ENCODE data around the gene ADORA2A. TPM values are rescaled to one million over a fixed set of nuclear protein-coding genes. Genes with fewer than 3 reads are reported as not detected.

Gene ADORA2A
- total RNA-seq, 1 experiment from 2014 or later, result 3.6 TPM

DNA sequence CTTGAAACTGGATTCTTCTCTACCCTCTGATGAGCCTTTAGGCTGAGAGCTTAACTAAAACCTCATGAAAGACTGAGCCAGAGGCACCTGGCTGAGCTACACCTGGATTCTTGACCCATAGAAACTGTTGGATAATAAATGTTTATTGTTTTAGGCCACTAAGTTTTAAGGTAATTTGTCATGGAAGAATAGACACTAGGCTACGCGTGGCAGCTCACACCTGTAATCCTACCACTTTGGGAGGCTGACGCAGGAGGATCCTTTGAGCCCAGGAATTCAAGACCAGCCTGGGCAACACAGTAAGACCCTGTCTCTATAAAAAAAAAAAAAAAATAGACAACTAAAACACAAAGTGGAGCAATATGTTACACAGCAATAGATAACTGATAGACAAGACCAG lies 38.6 kb downstream of the ADORA2A start:
- DNase-seq (ENCODE audit: low read depth, low spot score) (no peak), ATAC-seq (no peak)
- Histone ChIP-seq H3K4me1 (ENCODE audit: control insufficient read depth in 1 of 2, insufficient read depth in 2 of 2, low read length in 2 of 2) (peaks cover 25 to 39% of the 10 kb centered on the region in 2 experiments), H3K27me3 (ENCODE audit: insufficient read depth, low read length) (no peaks in the 10 kb centered on the region), H3K4me3 (replicated peaks in 1 of 2; ENCODE audit: low read depth in 1 of 2, low read length in 2 of 2) (no peak overlapping the region), H3K79me2 (ENCODE audit: insufficient read depth, low read length) (no peaks in the 10 kb centered on the region), H4K20me1 (ENCODE audit: insufficient read depth) (no peaks in the 10 kb centered on the region), H3K9ac (ENCODE audit: low read length) (no peak overlapping the region), H2AFZ (ENCODE audit: low read depth, low read length, poor library complexity, severe bottlenecking) (peak overlapping the region; percentile 97), H3K9me3 (ENCODE audit: control insufficient read depth in 1 of 2, insufficient read depth in 1 of 2, low read depth in 1 of 2, low read length in 2 of 2) (no peaks in the 10 kb centered on the region), H3K27ac (ENCODE audit: low read depth, low read length) (peak overlapping the region; percentile 58; the same call in 1 of the 2 replicates), H3K36me3 (ENCODE audit: control insufficient read depth in 1 of 2, insufficient read depth in 2 of 2, low read length in 2 of 2) (no peaks in the 10 kb centered on the region), H3K4me2 (ENCODE audit: low read length) (peak overlapping the region; percentile 68), H3K9me2 (ENCODE audit: insufficient read depth) (no peaks in the 10 kb centered on the region)
- no TSS peak for BruUV-seq (replicated peaks)
- no peak for TF ChIP-seq EZH2 (IDR thresholded peaks at IDR 0.05)
- no peak for TF ChIP-seq CEBPB (IDR thresholded peaks at IDR 0.05; ENCODE audit: low read depth)
- no peak for TF ChIP-seq MAX (IDR thresholded peaks at IDR 0.05)
- no peak for TF ChIP-seq ELF1 (IDR thresholded peaks at IDR 0.05; ENCODE audit: borderline replicate concordance, low read depth)
- TF ChIP-seq SRF (IDR thresholded peaks at IDR 0.05; ENCODE audit: low read depth), result no peak
- TF ChIP-seq ZBTB33 (IDR thresholded peaks at IDR 0.05; ENCODE audit: extremely low read depth, insufficient replicate concordance, low read length), result no peak
- no peak for TF ChIP-seq RAD21 (IDR thresholded peaks at IDR 0.05; ENCODE audit: low read depth)
- no peak for TF ChIP-seq ZNF274 (IDR thresholded peaks at IDR 0.05; ENCODE audit: low read depth, low read length)
- TF ChIP-seq TCF7L2 (IDR thresholded peaks at IDR 0.05; ENCODE audit: borderline replicate concordance, extremely low read depth, insufficient read depth, insufficient read length), result no peak
- TF ChIP-seq REST (IDR thresholded peaks at IDR 0.05; ENCODE audit: low read depth), result no peak
- TF ChIP-seq EZH2phosphoT487 (IDR thresholded peaks at IDR 0.05; ENCODE audit: borderline replicate concordance), result no peak
- no peak for TF ChIP-seq POLR2A (IDR thresholded peaks at IDR 0.05; ENCODE audit: borderline replicate concordance, extremely low read depth, insufficient read depth, insufficient read length)
- TF ChIP-seq SP1 (IDR thresholded peaks at IDR 0.05; ENCODE audit: low read depth), result no peak
- ChIA-PET POLR2A (no interaction called here), CTCF (no interaction called here), RAD21 (ENCODE audit: low non-redundant PET in 1 of 2, low total read pairs in 2 of 2, uncharacterized antibody in 2 of 2, unreplicated experiment in 2 of 2) (no interaction called here)
- intact Hi-C loops (cut with micrococcal nuclease), result no loop called here
